IPS-18a (cell line): Measurements from ENCODE around the gene EPB41.
"Not testable (repeated sequence)": the region's sequence is repeated elsewhere in the genome, so short reads cannot be mapped to it uniquely, and the experiment has no call there.

Experiments
- H3K27ac ChIP-seq: one replicate; pipeline ENCODE4 v1.5.1; 2013; ENCODE audit warnings: low read length
- H3K27me3 ChIP-seq: one replicate; pipeline ENCODE4 v1.6.1; 2013; ENCODE audit warnings: mild to moderate bottlenecking, low read length; ENCODE audit not compliant: control insufficient read depth, insufficient read depth
- H3K36me3 ChIP-seq: one replicate; pipeline ENCODE4 v1.6.1; 2013; ENCODE audit warnings: low read depth, low read length; ENCODE audit not compliant: control insufficient read depth
- H3K4me1 ChIP-seq: one replicate; pipeline ENCODE4 v1.6.1; 2013; ENCODE audit warnings: low read depth, low read length; ENCODE audit not compliant: control insufficient read depth
- H3K4me3 ChIP-seq: one replicate; pipeline ENCODE4 v1.5.1; 2013; ENCODE audit warnings: low read length
- H3K9ac ChIP-seq: one replicate; pipeline ENCODE4 v1.6.1; 2013; ENCODE audit warnings: mild to moderate bottlenecking, low read length, moderate library complexity
- H3K9me3 ChIP-seq: one replicate; pipeline ENCODE4 v1.6.1; 2013; ENCODE audit warnings: low read depth, low read length; ENCODE audit not compliant: control insufficient read depth

EPB41 gene

GRCh38 chr1:29077155-29077554 is 162.8 kb downstream of the EPB41 start:
- H3K36me3 ChIP-seq, result no peaks in the 10 kb centered on the region

GRCh38 chr1:29079916-29080629 is 165.7 kb downstream of the EPB41 start:
- H3K27ac ChIP-seq, H3K36me3 ChIP-seq, H3K4me3 ChIP-seq, H3K4me1 ChIP-seq, H3K9me3 ChIP-seq, H3K27me3 ChIP-seq, H3K9ac ChIP-seq: not testable (repeated sequence)

More at GRCh38 chr1:29077155-29077554, 162.8 kb downstream of the EPB41 start:
- H3K4me1 ChIP-seq, result no peaks in the 10 kb centered on the region
- H3K9me3 ChIP-seq, result no peaks in the 10 kb centered on the region
- no peak overlapping the region for H3K4me3 ChIP-seq
- H3K27me3 ChIP-seq, result no peaks in the 10 kb centered on the region
- H3K27ac ChIP-seq, result no peak overlapping the region
- no peak overlapping the region for H3K9ac ChIP-seq

GRCh38 chr1:29081201-29081600 is 166.8 kb downstream of the EPB41 start:
- Histone ChIP-seq H3K27ac (no peak overlapping the region), H3K27me3 (no peaks in the 10 kb centered on the region)

GRCh38 chr1:29082519-29082918 is 168.2 kb downstream of the EPB41 start:
- Histone ChIP-seq H3K27me3 (no peaks in the 10 kb centered on the region), H3K27ac (no peak overlapping the region), H3K9ac (no peak overlapping the region), H3K9me3 (no peaks in the 10 kb centered on the region), H3K36me3 (no peaks in the 10 kb centered on the region), H3K4me1 (no peaks in the 10 kb centered on the region), H3K4me3 (no peak overlapping the region)

More at GRCh38 chr1:29081201-29081600, 166.8 kb downstream of the EPB41 start:
- no peaks in the 10 kb centered on the region for H3K9me3 ChIP-seq
- H3K9ac ChIP-seq, result no peak overlapping the region
- H3K4me3 ChIP-seq, result no peak overlapping the region
- H3K4me1 ChIP-seq, result no peaks in the 10 kb centered on the region
- H3K36me3 ChIP-seq, result no peaks in the 10 kb centered on the region

- Histone ChIP-seq H3K4me1 (no peaks in the 10 kb centered on the region), H3K36me3 (no peaks in the 10 kb centered on the region), H3K27me3 (no peaks in the 10 kb centered on the region), H3K9me3 (no peaks in the 10 kb centered on the region), H3K4me3 (no peak overlapping the region), H3K9ac (no peak overlapping the region), H3K27ac (no peak overlapping the region)
Observed at GRCh38 chr1:29083317-29084195, 169.2 kb downstream of the EPB41 start.

GRCh38 chr1:29084196-29084521 is 169.8 kb downstream of the EPB41 start:
- Histone ChIP-seq H3K4me3 (no peak overlapping the region), H3K4me1 (no peaks in the 10 kb centered on the region), H3K27ac (no peak overlapping the region), H3K36me3 (no peaks in the 10 kb centered on the region), H3K27me3 (no peaks in the 10 kb centered on the region), H3K9ac (no peak overlapping the region), H3K9me3 (no peaks in the 10 kb centered on the region)

GRCh38 chr1:29090937-29091618 is 176.7 kb downstream of the EPB41 start:
- no peak overlapping the region for H3K27ac ChIP-seq
- no peak overlapping the region for H3K9ac ChIP-seq
- no peaks in the 10 kb centered on the region for H3K9me3 ChIP-seq
- H3K4me3 ChIP-seq, result no peak overlapping the region
- H3K36me3 ChIP-seq, result no peaks in the 10 kb centered on the region
- peaks cover under 1% of the 10 kb centered on the region for H3K4me1 ChIP-seq
- H3K27me3 ChIP-seq, result no peaks in the 10 kb centered on the region

GRCh38 chr1:29092704-29093103 is 178.3 kb downstream of the EPB41 start:
- not testable (repeated sequence) for H3K9me3 ChIP-seq, H3K4me1 ChIP-seq, H3K36me3 ChIP-seq, H3K4me3 ChIP-seq, H3K27me3 ChIP-seq, H3K9ac ChIP-seq, H3K27ac ChIP-seq

GRCh38 chr1:29094433-29094832 is 180.1 kb downstream of the EPB41 start:
- no peaks in the 10 kb centered on the region for H3K9me3 ChIP-seq
- H3K4me3 ChIP-seq, result no peak overlapping the region
- peaks cover 7% of the 10 kb centered on the region for H3K4me1 ChIP-seq
- H3K9ac ChIP-seq, result no peak overlapping the region
- no peaks in the 10 kb centered on the region for H3K27me3 ChIP-seq
- peaks cover 6% of the 10 kb centered on the region for H3K36me3 ChIP-seq
- H3K27ac ChIP-seq, result no peak overlapping the region

GRCh38 chr1:29094954-29095353 is 180.6 kb downstream of the EPB41 start:
- Histone ChIP-seq H3K4me1 (peaks cover 7% of the 10 kb centered on the region), H3K9me3 (no peaks in the 10 kb centered on the region), H3K36me3 (peaks cover 11% of the 10 kb centered on the region), H3K4me3 (no peak overlapping the region), H3K9ac (no peak overlapping the region), H3K27ac (no peak overlapping the region), H3K27me3 (no peaks in the 10 kb centered on the region)

- Histone ChIP-seq H3K27ac (no peak overlapping the region), H3K9me3 (no peaks in the 10 kb centered on the region), H3K9ac (no peak overlapping the region), H3K4me1 (peaks cover 7% of the 10 kb centered on the region), H3K4me3 (no peak overlapping the region), H3K27me3 (no peaks in the 10 kb centered on the region), H3K36me3 (peaks cover 12% of the 10 kb centered on the region)
Observed at GRCh38 chr1:29096231-29096886, 182.0 kb downstream of the EPB41 start.
